K562 (cell line): Measurements from ENCODE around the gene GLUL. TPM values are rescaled to one million over a fixed set of nuclear protein-coding genes. Genes with fewer than 3 reads are reported as not detected.

Experiments used
- ATAC-seq: fragments of 200-7000 bp; cut with Tn5 transposase; 3 replicates; pipeline ENCODE4 v1.9.1; 2020; ENCODE audit warnings: moderate library complexity
- BruUV-seq: library from RNA; stranded (reverse); fragments of 400-500 nt; replicated peaks from 2 replicates; lab custom pipeline; 2021; lab: Mats Ljungman, UMichigan
- CTCF ChIA-PET: fragments of 300-600 bp; formaldehyde crosslinking; extraction: SDS; loops from one replicate; lab custom pipeline; 2021; ENCODE audit warnings: low intra/inter-chr PET ratio; lab: Yijun Ruan, JAX
- POLR2A ChIA-PET: fragments of 300-600, 350-650 bp; sonication (Branson Sonifier 250); formaldehyde crosslinking; extraction: SDS; loops from one replicate; lab custom pipeline; 2021; ENCODE audit warnings: antibody characterized with exemption, inconsistent platforms; lab: Yijun Ruan, JAX
- DNase-seq, 4 experiments: peaks; one replicate each; pipeline versions ENCODE4 v3.0.0 to v3.0.0-alpha.2; 2011 to 2018; ENCODE audit warnings: low spot score in 3 of 4, mixed read lengths in 3 of 4; ENCODE audit errors: extremely low read depth in 1 of 4
- FAIRE-seq: peaks from 2 replicates; lab custom pipeline; 2011; peaks lifted over from hg19 to GRCh38; lab: Jason Lieb, UNC
- H2AFZ ChIP-seq: 2 replicates; pipeline ENCODE4 v1.6.0; 2011; ENCODE audit warnings: low read depth, low read length, control low read depth, inconsistent platforms
- H3K27ac ChIP-seq: fragments of 200-600 bp; 3 replicates; pipeline ENCODE4 v1.8.0; 2011; ENCODE audit warnings: low read depth, mild to moderate bottlenecking, control low read depth, inconsistent platforms, low read length, moderate library complexity, mixed read lengths; ENCODE audit errors: extremely low read depth
- H3K27me3 ChIP-seq, 2 experiments: fragments of 300-600 bp in 1 of 2; 2 replicates in 1 of 2; 3 replicates in 1 of 2; pipeline versions ENCODE4 v1.6.0 to v1.8.0; 2011; ENCODE audit warnings: inconsistent platforms in 2 of 2, low read length in 2 of 2, mild to moderate bottlenecking in 1 of 2, mixed read lengths in 1 of 2, moderate library complexity in 1 of 2; ENCODE audit not compliant: control insufficient read depth in 2 of 2, insufficient read depth in 2 of 2
- H3K36me3 ChIP-seq: fragments of 300-600 bp; 3 replicates; pipeline ENCODE4 v1.8.0; 2011; ENCODE audit warnings: mild to moderate bottlenecking, low read length, inconsistent platforms; ENCODE audit not compliant: control insufficient read depth, insufficient read depth
- H3K4me1 ChIP-seq, 2 experiments: fragments of 200-600 bp in 1 of 2; replicated peaks in 1 of 2; 2 replicates in 1 of 2; 3 replicates in 1 of 2; pipeline versions ENCODE4 v1.5.1 to v1.8.0; 2011; ENCODE audit warnings: inconsistent platforms in 2 of 2, low read length in 2 of 2, mild to moderate bottlenecking in 1 of 2, mixed read lengths in 1 of 2, moderate library complexity in 1 of 2; ENCODE audit not compliant: control insufficient read depth in 2 of 2, insufficient read depth in 2 of 2
- H3K4me2 ChIP-seq: 2 replicates; pipeline ENCODE4 v1.6.1; 2011; ENCODE audit warnings: low read length, control low read depth, inconsistent platforms, mixed read lengths; ENCODE audit not compliant: insufficient read depth
- H3K4me3 ChIP-seq: fragments of 200-600 bp; sonication (generic), shearing (Covaris generic); 2 replicates; pipeline ENCODE4 v1.5.1; 2016; ENCODE audit warnings: control low read depth, inconsistent platforms
- H3K79me2 ChIP-seq: fragments of 200-600 bp; 3 replicates; pipeline ENCODE4 v1.8.0; 2011; ENCODE audit warnings: low read length, inconsistent platforms; ENCODE audit not compliant: control insufficient read depth, insufficient read depth
- H3K9ac ChIP-seq, 2 experiments: 2 replicates each; pipeline versions ENCODE4 v1.6.0 to v1.6.1; 2011; ENCODE audit warnings: low read depth in 2 of 2, low read length in 2 of 2, control low read depth in 1 of 2, inconsistent platforms in 1 of 2, mild to moderate bottlenecking in 1 of 2, mixed read lengths in 1 of 2; ENCODE audit not compliant: insufficient read depth in 1 of 2
- H3K9me1 ChIP-seq: one replicate; pipeline ENCODE4 v1.6.0; 2011; ENCODE audit warnings: inconsistent platforms, mild to moderate bottlenecking, low read length, moderate library complexity; ENCODE audit not compliant: control insufficient read depth, insufficient read depth
- H3K9me3 ChIP-seq: replicated peaks from 2 replicates; pipeline ENCODE4 v1.5.1; 2011; ENCODE audit warnings: low read depth, low read length, inconsistent platforms; ENCODE audit not compliant: control insufficient read depth, insufficient read depth
- H4K20me1 ChIP-seq: replicated peaks from 2 replicates; pipeline ENCODE4 v1.6.1; 2011; ENCODE audit warnings: low read length, inconsistent platforms, mixed read lengths; ENCODE audit not compliant: control insufficient read depth, insufficient read depth
- ARNT ChIP-seq, 2 experiments: fragments of 450-650 bp; IDR thresholded peaks; 2 replicates each; pipeline ENCODE4 v1.6.1; 2016; ENCODE audit warnings: mild to moderate bottlenecking in 1 of 2
- BMI1 ChIP-seq: fragments of 150-350 bp; IDR thresholded peaks from 2 replicates; pipeline ENCODE4 v1.6.1; 2014; ENCODE audit warnings: low read length
- GABPB2 ChIP-seq: fragments of 250-450 bp; sonication (Bioruptor Pico); conservative IDR thresholded peaks from 2 replicates; pipeline ENCODE4 v1.5.1; 2021; ENCODE audit warnings: mild to moderate bottlenecking
- NFIC ChIP-seq: fragments of 450-650 bp; IDR thresholded peaks from 2 replicates; pipeline ENCODE4 v1.6.1; 2017; ENCODE audit warnings: mild to moderate bottlenecking, inconsistent platforms
- NUFIP1 ChIP-seq: fragments of 450-650 bp; IDR thresholded peaks from 2 replicates; pipeline ENCODE4 v1.6.1; 2018; ENCODE audit not compliant: partially characterized antibody
- PCBP1 ChIP-seq: fragments of 200-400 bp; formaldehyde crosslinking; IDR thresholded peaks from 2 replicates; pipeline ENCODE4 v1.6.1; 2018; ENCODE audit warnings: mild to moderate bottlenecking, low read depth, low read length; ENCODE audit not compliant: poor library complexity, severe bottlenecking
- RBM15 ChIP-seq: fragments of 200-400 bp; formaldehyde crosslinking; IDR thresholded peaks from 2 replicates; pipeline ENCODE4 v1.6.1; 2018; ENCODE audit warnings: mild to moderate bottlenecking, low read length, moderate library complexity; ENCODE audit not compliant: insufficient read depth
- SIN3A ChIP-seq, 2 experiments: fragments of 150-350 bp in 1 of 2; IDR thresholded peaks; 2 replicates each; pipeline ENCODE4 v1.6.1; 2011 to 2016; ENCODE audit warnings: borderline replicate concordance in 2 of 2, low read depth in 2 of 2, low read length in 2 of 2, mild to moderate bottlenecking in 2 of 2, moderate library complexity in 2 of 2; ENCODE audit not compliant: control insufficient read depth in 1 of 2
- STAT5A ChIP-seq: IDR thresholded peaks from 2 replicates; pipeline ENCODE4 v1.6.1; 2012; ENCODE audit warnings: low read length, inconsistent platforms, borderline replicate concordance
- TEAD4 ChIP-seq, 2 experiments: sonication (generic) in 1 of 2; formaldehyde crosslinking in 1 of 2; IDR thresholded peaks; 2 replicates each; pipeline versions ENCODE4 v1.6.1 to v1.8.0; 2012 to 2022; ENCODE audit warnings: borderline replicate concordance in 1 of 2, inconsistent platforms in 1 of 2, low read length in 1 of 2, mild to moderate bottlenecking in 1 of 2, missing genetic modification reagents in 1 of 2
- ZFX ChIP-seq: sonication (generic); formaldehyde crosslinking; IDR thresholded peaks from 2 replicates; pipeline ENCODE4 v1.8.0; 2022; ENCODE audit warnings: mild to moderate bottlenecking, missing genetic modification reagents, moderate library complexity
- ZNF175 ChIP-seq: fragments of 200-800 bp; sonication (Bioruptor generic); IDR thresholded peaks from 2 replicates; pipeline ENCODE4 v1.6.1; 2016; ENCODE audit warnings: low read depth, mild to moderate bottlenecking, missing genetic modification characterization, missing compliant biosample characterization
- ZNF766 ChIP-seq: fragments of 200-800 bp; sonication (Bioruptor generic); conservative IDR thresholded peaks from 2 replicates; pipeline ENCODE4 v1.6.1; 2016; ENCODE audit warnings: missing genetic modification characterization, missing compliant biosample characterization
- WGBS: fragments of 100-300 bp; shearing (Covaris generic); methylation state at CpG from one replicate; pipeline ENCODE4 v1.1.6; 2016; ENCODE audit warnings: low coverage, mixed read lengths; ENCODE audit not compliant: insufficient coverage; ENCODE audit errors: missing lambda C conversion rate; 5-methylcytosine and 5-hydroxymethylcytosine counted together
- in situ Hi-C: fragments of 300-500 bp; cut with MboI; formaldehyde crosslinking; loops from 4 replicates; pipeline ENCODE4 v1.15.0; 2018; ENCODE audit warnings: inconsistent platforms, mixed read lengths
- intact Hi-C: fragments of 100-400 bp; cut with micrococcal nuclease; formaldehyde crosslinking; loops from 2 replicates; pipeline ENCODE4 v1.14.2; 2022
- polyA plus RNA-seq, 8 experiments: library from polyadenylated mRNA; depleted of rRNA in 4 of 8; stranded (reverse) in 5 of 8; unstranded in 3 of 8; fragments of >200 nt; fragmentation: Nextera tagmentation in 2 of 8; fragmentation: Illumina TruSeq in 1 of 8; extraction: Ambion mirVana in 2 of 8; extraction: Trizol in 1 of 8; gene quantifications; 2 replicates each; pipeline versions ENCODE4 v1.2.1 to v1.2.3, GENCODE V29; 2011 to 2014; ENCODE audit warnings: inconsistent platforms in 1 of 8, missing spikeins in 1 of 8
- total RNA-seq, 7 experiments: library from RNA; depleted of rRNA in 6 of 7; stranded (reverse); fragments of >200 nt in 6 of 7; fragmentation: Illumina TruSeq in 2 of 7; extraction: Trizol in 2 of 7; gene quantifications; 2 replicates each; pipeline versions ENCODE4 v1.2.1 to v1.2.3, GENCODE V29; 2011 to 2021; ENCODE audit warnings: low replicate concordance in 1 of 7
- TF ChIP-seq, protein P1 (sequence below): sonication (generic); formaldehyde crosslinking; IDR thresholded peaks from 2 replicates; pipeline ENCODE4 v1.8.0; 2022; ENCODE audit warnings: missing genetic modification reagents, mild to moderate bottlenecking, borderline replicate concordance

GLUL gene
- total and polyA plus RNA-seq, 9 of the 15 experiments (the other 6 are each of a cell fraction or from before 2014, with no cell fraction given): 1,088 to 4,222 (median 1,338) TPM

DNA sequence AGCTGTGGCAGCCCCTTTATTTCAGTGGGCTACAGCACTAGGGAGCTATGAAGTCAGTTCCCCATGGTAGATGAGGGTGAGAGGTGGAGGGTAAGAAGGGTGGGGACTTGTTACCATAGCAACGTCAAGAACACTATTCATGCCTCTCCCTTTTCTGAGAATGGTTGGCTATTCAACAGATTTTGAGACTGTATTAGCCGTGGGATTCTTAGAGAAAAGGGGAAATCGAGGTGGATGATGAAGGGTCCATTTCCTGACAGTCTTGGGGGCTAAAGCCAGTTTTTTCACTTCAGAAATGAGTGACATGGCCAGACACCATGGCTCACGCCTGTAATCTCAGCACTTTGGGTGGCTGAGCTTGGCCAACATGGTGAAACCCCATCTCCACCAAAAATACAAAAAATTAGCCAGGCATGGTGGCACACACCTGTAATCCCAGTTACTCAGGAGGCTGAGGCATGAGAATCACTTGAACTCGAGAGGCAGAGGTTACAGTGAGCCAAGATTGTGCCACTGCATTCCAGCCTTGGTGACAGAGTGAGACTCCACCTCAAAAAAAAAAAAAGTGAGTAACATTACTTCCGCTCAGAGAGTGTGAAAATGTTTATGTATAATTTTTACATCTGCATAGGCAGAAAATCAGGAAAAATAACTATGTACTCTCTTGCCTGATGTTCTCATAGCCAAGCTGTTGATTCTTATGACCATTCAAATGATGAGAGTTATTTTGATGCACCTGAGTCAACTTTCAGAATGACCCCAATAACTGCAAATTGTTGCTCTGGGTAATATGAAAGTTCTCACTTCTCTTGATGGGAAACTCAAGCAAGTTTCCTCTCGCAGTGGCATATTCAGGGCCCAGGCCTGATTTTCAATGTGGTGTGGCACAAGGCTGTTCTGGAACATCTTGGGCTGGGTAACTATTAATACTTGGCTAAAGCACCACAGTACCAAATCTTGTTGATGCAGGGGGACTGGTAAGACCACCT lies 35.1 kb upstream of the GLUL start (continued):
- TF ChIP-seq, protein P1, sequence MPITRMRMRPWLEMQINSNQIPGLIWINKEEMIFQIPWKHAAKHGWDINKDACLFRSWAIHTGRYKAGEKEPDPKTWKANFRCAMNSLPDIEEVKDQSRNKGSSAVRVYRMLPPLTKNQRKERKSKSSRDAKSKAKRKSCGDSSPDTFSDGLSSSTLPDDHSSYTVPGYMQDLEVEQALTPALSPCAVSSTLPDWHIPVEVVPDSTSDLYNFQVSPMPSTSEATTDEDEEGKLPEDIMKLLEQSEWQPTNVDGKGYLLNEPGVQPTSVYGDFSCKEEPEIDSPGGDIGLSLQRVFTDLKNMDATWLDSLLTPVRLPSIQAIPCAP (CRISPR knock-in tag): no peak
- no peak for TF ChIP-seq ZFX
- no peak for TF ChIP-seq BMI1
- no peak for TF ChIP-seq TEAD4 (IDR thresholded peaks at IDR 0.05; ENCODE audit: low read length)
- TF ChIP-seq TEAD4 (CRISPR knock-in tag; IDR thresholded peaks at IDR 0.05; ENCODE audit: borderline replicate concordance): no peak
- no peak for TF ChIP-seq ZNF766 (CRISPR knock-in tag)

DNA sequence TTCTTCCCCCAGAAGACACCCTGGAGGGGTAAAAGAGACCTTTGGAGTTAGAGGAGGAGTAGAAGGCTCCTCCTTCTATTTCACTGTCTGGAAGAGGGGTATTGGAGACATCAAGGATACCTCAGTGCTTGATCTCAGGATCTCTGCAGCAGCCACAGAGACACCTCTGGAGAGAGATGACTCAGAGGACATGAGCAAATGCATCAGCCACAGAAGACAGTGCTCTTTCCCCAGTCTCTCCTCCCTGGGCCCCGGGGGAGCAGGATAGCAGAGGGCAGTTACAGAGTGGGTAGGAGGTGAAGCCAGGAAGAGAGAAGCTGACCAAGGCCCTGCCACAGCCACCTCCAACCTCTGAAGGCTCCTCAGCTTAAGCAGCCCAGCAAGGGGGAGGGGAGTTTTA lies 24.2 kb upstream of the GLUL start:
- 0% methylated on average over 1 of the region's 1 CpG for WGBS
- Histone ChIP-seq H3K4me1 (no peaks in the 10 kb centered on the region), H3K4me2 (no peak overlapping the region), H3K27ac (no peak overlapping the region), H2AFZ (no peak overlapping the region), H4K20me1 (no peaks in the 10 kb centered on the region), H3K36me3 (no peaks in the 10 kb centered on the region), H3K27me3 (peaks cover 43 to 45% of the 10 kb centered on the region in 2 experiments), H3K4me3 (no peak overlapping the region), H3K9me3 (no peaks in the 10 kb centered on the region), H3K79me2 (no peaks in the 10 kb centered on the region), H3K9me1 (no peaks in the 10 kb centered on the region), H3K9ac (no peak overlapping the region)
- ATAC-seq (peak; percentile 22; the same call in 1 of the 3 replicates), FAIRE-seq (no peak), DNase-seq (no peak)
- ChIA-PET CTCF (no interaction called here), POLR2A (no interaction called here)
- no TSS peak for BruUV-seq
- intact Hi-C loops: no loop called here
- in situ Hi-C loops: no loop called here
- TF ChIP-seq ZNF175 (no peak), ARNT (IDR thresholded peaks at IDR 0.05) (no peak), PCBP1 (no peak), SIN3A (IDR thresholded peaks at IDR 0.05; ENCODE audit: borderline replicate concordance in 2 of 2, control insufficient read depth in 1 of 2, low read depth in 2 of 2, low read length in 2 of 2) (no peak), NUFIP1 (no peak), GABPB2 (CRISPR knock-in tag) (no peak), RBM15 (no peak), NFIC (no peak), STAT5A (no peak)
